A549 (cell line): Measurements from ENCODE around the gene KDM3A.

ENCODE experiments used
- CBX2 ChIP-seq: fragments of 200-600 bp; sonication (generic); IDR thresholded peaks from 2 replicates; pipeline ENCODE4 v1.6.1; 2016; ENCODE audit warnings: low read depth, mild to moderate bottlenecking, borderline replicate concordance
- CHD2 ChIP-seq: fragments of 150-350 bp; IDR thresholded peaks from 2 replicates; pipeline ENCODE4 v1.6.1; 2014; ENCODE audit warnings: low read length; ENCODE audit not compliant: partially characterized antibody
- EP300 ChIP-seq, 2 experiments: fragments of >200 bp; sonication (Bioruptor Twin); formaldehyde crosslinking; IDR thresholded peaks; 2 replicates in 1 of 2; 3 replicates in 1 of 2; pipeline ENCODE4 v1.6.1; 2016 to 2017
- HEYL ChIP-seq: fragments of 250-450 bp; sonication (Bioruptor Pico); IDR thresholded peaks from 2 replicates; pipeline ENCODE4 v1.8.0; 2021; ENCODE audit warnings: mild to moderate bottlenecking, moderate library complexity
- POLR2A ChIP-seq: IDR thresholded peaks from 2 replicates; pipeline ENCODE4 v1.6.1; 2012; ENCODE audit warnings: mild to moderate bottlenecking, low read length
- RAD21 ChIP-seq, 2 experiments: fragments of >200 bp in 1 of 2; sonication (Bioruptor Twin) in 1 of 2; formaldehyde crosslinking in 1 of 2; IDR thresholded peaks in 1 of 2; conservative IDR thresholded peaks in 1 of 2; 2 replicates in 1 of 2; 3 replicates in 1 of 2; pipeline ENCODE4 v1.6.1; 2012 to 2018; ENCODE audit warnings: inconsistent platforms in 1 of 2
- TP53 ChIP-seq: fragments of 250-450 bp; sonication (Bioruptor Pico); IDR thresholded peaks from 2 replicates; pipeline ENCODE4 v1.5.0; 2021; ENCODE audit warnings: mild to moderate bottlenecking, moderate library complexity
- TF ChIP-seq, protein P1 (sequence below): fragments of >200 bp; sonication (Bioruptor Twin); formaldehyde crosslinking; IDR thresholded peaks from 3 replicates; pipeline ENCODE4 v1.5.1; 2016
- TF ChIP-seq, protein P2 (sequence below): fragments of 450-650 bp; IDR thresholded peaks from 2 replicates; pipeline ENCODE4 v1.6.1; 2014; ENCODE audit warnings: antibody characterized with exemption
- TF ChIP-seq, protein P3 (sequence below): fragments of 200-600 bp; sonication (generic); IDR thresholded peaks from 2 replicates; pipeline ENCODE4 v1.6.1; 2016; ENCODE audit warnings: antibody characterized with exemption, mild to moderate bottlenecking, moderate library complexity

DNA sequence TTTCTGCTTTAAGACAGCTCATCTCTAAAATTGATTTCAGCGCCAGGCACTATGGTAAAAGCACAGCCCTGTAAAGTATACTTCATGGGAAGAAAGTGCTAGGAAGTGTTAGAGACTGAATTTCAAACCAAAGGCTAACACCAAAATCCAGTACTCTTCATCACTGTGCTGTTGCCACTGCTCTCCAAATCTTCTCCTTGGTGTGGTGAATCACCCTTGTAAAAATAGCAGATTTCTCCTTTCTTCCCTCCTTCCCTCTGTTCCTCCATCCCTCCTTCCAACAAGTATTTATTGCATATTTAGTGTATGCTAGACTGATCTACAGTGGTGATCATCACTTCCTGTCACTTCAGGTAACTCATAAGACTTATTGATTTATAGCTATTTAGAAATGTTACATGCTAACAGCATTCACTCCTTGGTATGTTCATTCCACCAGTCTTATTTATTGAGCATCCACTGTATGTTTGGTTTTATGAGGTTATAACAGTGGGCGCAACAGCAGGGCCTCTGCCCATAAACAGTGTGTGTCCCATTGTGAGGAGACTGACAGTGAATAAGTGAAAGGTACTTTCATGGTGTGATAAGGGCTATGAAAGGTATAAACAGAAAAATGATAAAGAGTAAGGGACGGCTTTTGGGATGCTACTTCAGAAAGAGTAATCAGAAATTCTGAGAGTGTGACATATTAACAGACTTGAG lies 20.0 kb downstream of the KDM3A start:
- no peak for TF ChIP-seq CHD2
- TF ChIP-seq TP53, result no peak
- TF ChIP-seq HEYL (CRISPR knock-in tag), result no peak
- no peak for TF ChIP-seq POLR2A
- TF ChIP-seq, protein P1, sequence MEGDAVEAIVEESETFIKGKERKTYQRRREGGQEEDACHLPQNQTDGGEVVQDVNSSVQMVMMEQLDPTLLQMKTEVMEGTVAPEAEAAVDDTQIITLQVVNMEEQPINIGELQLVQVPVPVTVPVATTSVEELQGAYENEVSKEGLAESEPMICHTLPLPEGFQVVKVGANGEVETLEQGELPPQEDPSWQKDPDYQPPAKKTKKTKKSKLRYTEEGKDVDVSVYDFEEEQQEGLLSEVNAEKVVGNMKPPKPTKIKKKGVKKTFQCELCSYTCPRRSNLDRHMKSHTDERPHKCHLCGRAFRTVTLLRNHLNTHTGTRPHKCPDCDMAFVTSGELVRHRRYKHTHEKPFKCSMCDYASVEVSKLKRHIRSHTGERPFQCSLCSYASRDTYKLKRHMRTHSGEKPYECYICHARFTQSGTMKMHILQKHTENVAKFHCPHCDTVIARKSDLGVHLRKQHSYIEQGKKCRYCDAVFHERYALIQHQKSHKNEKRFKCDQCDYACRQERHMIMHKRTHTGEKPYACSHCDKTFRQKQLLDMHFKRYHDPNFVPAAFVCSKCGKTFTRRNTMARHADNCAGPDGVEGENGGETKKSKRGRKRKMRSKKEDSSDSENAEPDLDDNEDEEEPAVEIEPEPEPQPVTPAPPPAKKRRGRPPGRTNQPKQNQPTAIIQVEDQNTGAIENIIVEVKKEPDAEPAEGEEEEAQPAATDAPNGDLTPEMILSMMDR, result no peak
- TF ChIP-seq CBX2, result no peak
- TF ChIP-seq RAD21 (conservative IDR thresholded peaks at IDR 0.05 in 1 of 2, IDR thresholded peaks at IDR 0.05 in 1 of 2), result no peak
- TF ChIP-seq, protein P2, sequence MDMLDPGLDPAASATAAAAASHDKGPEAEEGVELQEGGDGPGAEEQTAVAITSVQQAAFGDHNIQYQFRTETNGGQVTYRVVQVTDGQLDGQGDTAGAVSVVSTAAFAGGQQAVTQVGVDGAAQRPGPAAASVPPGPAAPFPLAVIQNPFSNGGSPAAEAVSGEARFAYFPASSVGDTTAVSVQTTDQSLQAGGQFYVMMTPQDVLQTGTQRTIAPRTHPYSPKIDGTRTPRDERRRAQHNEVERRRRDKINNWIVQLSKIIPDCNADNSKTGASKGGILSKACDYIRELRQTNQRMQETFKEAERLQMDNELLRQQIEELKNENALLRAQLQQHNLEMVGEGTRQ, result no peak
- TF ChIP-seq, protein P3, sequence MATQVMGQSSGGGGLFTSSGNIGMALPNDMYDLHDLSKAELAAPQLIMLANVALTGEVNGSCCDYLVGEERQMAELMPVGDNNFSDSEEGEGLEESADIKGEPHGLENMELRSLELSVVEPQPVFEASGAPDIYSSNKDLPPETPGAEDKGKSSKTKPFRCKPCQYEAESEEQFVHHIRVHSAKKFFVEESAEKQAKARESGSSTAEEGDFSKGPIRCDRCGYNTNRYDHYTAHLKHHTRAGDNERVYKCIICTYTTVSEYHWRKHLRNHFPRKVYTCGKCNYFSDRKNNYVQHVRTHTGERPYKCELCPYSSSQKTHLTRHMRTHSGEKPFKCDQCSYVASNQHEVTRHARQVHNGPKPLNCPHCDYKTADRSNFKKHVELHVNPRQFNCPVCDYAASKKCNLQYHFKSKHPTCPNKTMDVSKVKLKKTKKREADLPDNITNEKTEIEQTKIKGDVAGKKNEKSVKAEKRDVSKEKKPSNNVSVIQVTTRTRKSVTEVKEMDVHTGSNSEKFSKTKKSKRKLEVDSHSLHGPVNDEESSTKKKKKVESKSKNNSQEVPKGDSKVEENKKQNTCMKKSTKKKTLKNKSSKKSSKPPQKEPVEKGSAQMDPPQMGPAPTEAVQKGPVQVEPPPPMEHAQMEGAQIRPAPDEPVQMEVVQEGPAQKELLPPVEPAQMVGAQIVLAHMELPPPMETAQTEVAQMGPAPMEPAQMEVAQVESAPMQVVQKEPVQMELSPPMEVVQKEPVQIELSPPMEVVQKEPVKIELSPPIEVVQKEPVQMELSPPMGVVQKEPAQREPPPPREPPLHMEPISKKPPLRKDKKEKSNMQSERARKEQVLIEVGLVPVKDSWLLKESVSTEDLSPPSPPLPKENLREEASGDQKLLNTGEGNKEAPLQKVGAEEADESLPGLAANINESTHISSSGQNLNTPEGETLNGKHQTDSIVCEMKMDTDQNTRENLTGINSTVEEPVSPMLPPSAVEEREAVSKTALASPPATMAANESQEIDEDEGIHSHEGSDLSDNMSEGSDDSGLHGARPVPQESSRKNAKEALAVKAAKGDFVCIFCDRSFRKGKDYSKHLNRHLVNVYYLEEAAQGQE, result no peak
- no peak for TF ChIP-seq EP300 (IDR thresholded peaks at IDR 0.05)
